GM12878 (cell line): ENCODE results near the gene ARL14EPL. TPM values are rescaled to one million over a fixed set of nuclear protein-coding genes. Genes with fewer than 3 reads are reported as not detected.
A peak's percentile ranks its signal among the peaks of the same experiment; 100 is the strongest.

Source experiments
- ATAC-seq: fragments of 200-7000 bp; cut with Tn5 transposase; 3 replicates; pipeline ENCODE4 v1.9.1; 2020; ENCODE audit warnings: mild to moderate bottlenecking, moderate library complexity
- BruUV-seq: library from RNA; stranded (reverse); fragments of 400-500 nt; replicated peaks from 2 replicates; lab custom pipeline; 2021; lab: Mats Ljungman, UMichigan
- CTCF ChIA-PET: fragments of 300-600 bp; sonication (Branson Sonifier 250); formaldehyde crosslinking; extraction: SDS; loops from one replicate; lab custom pipeline; 2021; ENCODE audit warnings: inconsistent platforms; lab: Yijun Ruan, JAX
- POLR2A ChIA-PET: fragments of 350-600 bp; formaldehyde crosslinking; extraction: SDS; loops from one replicate; lab custom pipeline; 2021; ENCODE audit warnings: inconsistent platforms; lab: Charles Lee
- RAD21 ChIA-PET: fragments of 300-600 bp; sonication (Branson Sonifier 250); formaldehyde crosslinking; loops from one replicate; lab custom pipeline; 2023; ENCODE audit warnings: antibody characterized with exemption; ENCODE audit not compliant: unreplicated experiment; lab: Charles Lee
- SMC1A ChIA-PET: fragments of 300-600 bp; sonication (Branson Sonifier 250); formaldehyde crosslinking; loops from one replicate; lab custom pipeline; 2023; ENCODE audit not compliant: unreplicated experiment, uncharacterized antibody; lab: Charles Lee
- DNase-seq: peaks from one replicate; pipeline ENCODE4 v3.0.0-alpha.2; 2011; ENCODE audit warnings: low read depth, low spot score
- FAIRE-seq: peaks from 3 replicates; lab custom pipeline; 2011; peaks lifted over from hg19 to GRCh38; lab: Jason Lieb, UNC
- H2AFZ ChIP-seq: 2 replicates; pipeline ENCODE4 v1.6.0; 2011; ENCODE audit warnings: low read depth, low read length, control low read depth; ENCODE audit not compliant: control insufficient read depth
- H3K27ac ChIP-seq: 2 replicates; pipeline ENCODE4 v1.5.1; 2011; ENCODE audit warnings: control low read depth; ENCODE audit not compliant: control insufficient read depth, insufficient read depth
- H3K27me3 ChIP-seq, 2 experiments: replicated peaks in 1 of 2; 2 replicates each; pipeline versions ENCODE4 v1.6.0 to v1.6.1; 2011; ENCODE audit warnings: low read length in 1 of 2; ENCODE audit not compliant: control insufficient read depth in 2 of 2, insufficient read depth in 2 of 2
- H3K36me3 ChIP-seq, 2 experiments: 2 replicates each; pipeline ENCODE4 v1.5.1; 2011; ENCODE audit warnings: low read length in 1 of 2; ENCODE audit not compliant: control insufficient read depth in 2 of 2, insufficient read depth in 2 of 2
- H3K4me1 ChIP-seq: 2 replicates; pipeline ENCODE4 v1.6.1; 2011; ENCODE audit warnings: mild to moderate bottlenecking, low read length, moderate library complexity, mixed read lengths; ENCODE audit not compliant: control insufficient read depth, insufficient read depth
- H3K4me2 ChIP-seq: 2 replicates; pipeline ENCODE4 v1.6.0; 2011; ENCODE audit warnings: control low read depth; ENCODE audit not compliant: control insufficient read depth, insufficient read depth
- H3K4me3 ChIP-seq: fragments of 200-600 bp; sonication (generic); 2 replicates; pipeline ENCODE4 v1.5.1; 2016
- H3K79me2 ChIP-seq: 2 replicates; pipeline ENCODE4 v1.6.0; 2011; ENCODE audit warnings: low read length; ENCODE audit not compliant: control insufficient read depth, insufficient read depth
- H3K9ac ChIP-seq: 2 replicates; pipeline ENCODE4 v1.8.0; 2011; ENCODE audit warnings: low read length, control low read depth, mixed read lengths; ENCODE audit not compliant: control insufficient read depth, insufficient read depth
- H3K9me3 ChIP-seq: replicated peaks from 3 replicates; pipeline ENCODE4 v1.5.1; 2011; ENCODE audit warnings: mild to moderate bottlenecking, low read length; ENCODE audit not compliant: control insufficient read depth, insufficient read depth
- H4K20me1 ChIP-seq: 2 replicates; pipeline ENCODE4 v1.6.0; 2011; ENCODE audit not compliant: control insufficient read depth, insufficient read depth
- ATF7 ChIP-seq: fragments of 450-650 bp; IDR thresholded peaks from 2 replicates; pipeline ENCODE4 v1.6.1; 2016; ENCODE audit warnings: low read depth, mild to moderate bottlenecking
- BHLHE40 ChIP-seq, 2 experiments: fragments of 450-650 bp in 1 of 2; IDR thresholded peaks; 2 replicates each; pipeline ENCODE4 v1.6.1; 2011 to 2017; ENCODE audit warnings: low read depth in 2 of 2, borderline replicate concordance in 1 of 2, improper control_type of control experiment in 1 of 2, low read length in 1 of 2, mild to moderate bottlenecking in 1 of 2
- CBX3 ChIP-seq: fragments of 200-600 bp; sonication (generic); IDR thresholded peaks from 2 replicates; pipeline ENCODE4 v1.6.1; 2016; ENCODE audit warnings: low read depth, borderline replicate concordance
- CHD2 ChIP-seq: IDR thresholded peaks from 2 replicates; pipeline ENCODE4 v1.6.1; 2011; ENCODE audit warnings: low read depth, low read length, improper control_type of control experiment, borderline replicate concordance
- DPF2 ChIP-seq: fragments of 450-650 bp; IDR thresholded peaks from 2 replicates; pipeline ENCODE4 v1.6.1; 2017; ENCODE audit warnings: mild to moderate bottlenecking
- FOS ChIP-seq: IDR thresholded peaks from 3 replicates; pipeline ENCODE4 v1.6.1; 2011; ENCODE audit warnings: borderline replicate concordance; ENCODE audit not compliant: insufficient read length; ENCODE audit errors: extremely low read depth
- IKZF1 ChIP-seq: fragments of 450-650 bp; conservative IDR thresholded peaks from 2 replicates; pipeline ENCODE4 v1.6.1; 2017; ENCODE audit warnings: antibody characterized with exemption, mild to moderate bottlenecking
- IKZF2 ChIP-seq, 2 experiments: fragments of 450-650 bp; IDR thresholded peaks; 2 replicates each; pipeline ENCODE4 v1.6.1; 2017; ENCODE audit warnings: mild to moderate bottlenecking in 2 of 2, moderate library complexity in 2 of 2
- JUNB ChIP-seq: IDR thresholded peaks from 2 replicates; pipeline ENCODE4 v1.6.1; 2016; ENCODE audit warnings: antibody characterized with exemption, mild to moderate bottlenecking
- LARP7 ChIP-seq: fragments of 450-650 bp; IDR thresholded peaks from 2 replicates; pipeline ENCODE4 v1.6.1; 2017; ENCODE audit warnings: mild to moderate bottlenecking
- MEF2B ChIP-seq: fragments of 450-650 bp; IDR thresholded peaks from 2 replicates; pipeline ENCODE4 v1.6.1; 2018; ENCODE audit warnings: mild to moderate bottlenecking, moderate library complexity; ENCODE audit not compliant: partially characterized antibody, poor library complexity, severe bottlenecking
- MTA2 ChIP-seq: fragments of 450-650 bp; IDR thresholded peaks from 2 replicates; pipeline ENCODE4 v1.6.1; 2016; ENCODE audit warnings: low read depth, mild to moderate bottlenecking, moderate library complexity
- MYC ChIP-seq: IDR thresholded peaks from 2 replicates; pipeline ENCODE4 v1.6.1; 2011; ENCODE audit warnings: mild to moderate bottlenecking, low read length, moderate library complexity, inconsistent platforms; ENCODE audit not compliant: insufficient read depth, insufficient replicate concordance, insufficient read length, severe bottlenecking
- POU2F2 ChIP-seq: IDR thresholded peaks from 3 replicates; pipeline ENCODE4 v1.6.1; 2011; ENCODE audit warnings: low read depth, mild to moderate bottlenecking, low read length, borderline replicate concordance
- RUNX3 ChIP-seq: IDR thresholded peaks from 2 replicates; pipeline ENCODE4 v1.6.1; 2012; ENCODE audit warnings: low read length, inconsistent platforms
- SPI1 ChIP-seq: IDR thresholded peaks from 2 replicates; pipeline ENCODE4 v1.6.1; 2011; ENCODE audit warnings: low read depth, mild to moderate bottlenecking, low read length, moderate library complexity, borderline replicate concordance; ENCODE audit not compliant: insufficient read depth
- STAT3 ChIP-seq: IDR thresholded peaks from 2 replicates; pipeline ENCODE4 v1.6.1; 2011; ENCODE audit warnings: low read depth, low read length, improper control_type of control experiment
- SUZ12 ChIP-seq: fragments of 200-600 bp; sonication (generic); IDR thresholded peaks from one replicate; pipeline ENCODE4 v1.6.1; 2018; ENCODE audit warnings: antibody characterized with exemption, mild to moderate bottlenecking; ENCODE audit not compliant: unreplicated experiment
- ZNF217 ChIP-seq: fragments of 450-650 bp; IDR thresholded peaks from 2 replicates; pipeline ENCODE4 v1.6.1; 2017; ENCODE audit warnings: antibody characterized with exemption, mild to moderate bottlenecking
- ZNF622 ChIP-seq: fragments of 450-650 bp; IDR thresholded peaks from 2 replicates; pipeline ENCODE4 v1.6.1; 2017; ENCODE audit warnings: mild to moderate bottlenecking, inconsistent platforms
- WGBS: methylation state at CpG from one replicate; pipeline ENCODE4 v1.1.6; 2016; ENCODE audit warnings: low lambda C conversion rate; ENCODE audit not compliant: insufficient replicate concordance, insufficient coverage; ENCODE audit errors: missing lambda C conversion rate; 5-methylcytosine and 5-hydroxymethylcytosine counted together
- in situ Hi-C: fragments of 300-500 bp; cut with MboI; formaldehyde crosslinking; loops from 9 replicates; pipeline ENCODE4 v1.14.3; 2018; ENCODE audit warnings: mixed read lengths
- intact Hi-C: fragments of 100-400 bp; cut with micrococcal nuclease; formaldehyde crosslinking; loops from one replicate; pipeline ENCODE4 v1.14.2; 2022; ENCODE audit not compliant: unreplicated experiment
- polyA plus RNA-seq, 11 experiments: library from polyadenylated mRNA; depleted of rRNA in 4 of 11; unstranded in 6 of 11; stranded (reverse) in 5 of 11; fragments of >200 nt; fragmentation: Nextera tagmentation in 4 of 11; fragmentation: Illumina TruSeq in 1 of 11; extraction: Ambion mirVana in 4 of 11; extraction: Trizol in 1 of 11; gene quantifications; 1 replicate in 1 of 11; 2 replicates in 10 of 11; pipeline versions ENCODE4 v1.2.1 to v1.2.3, GENCODE V29; 2011 to 2016; ENCODE audit warnings: inconsistent platforms in 2 of 11, missing spikeins in 2 of 11, low read depth in 1 of 11
- total RNA-seq, 4 experiments: library from RNA; depleted of rRNA in 3 of 4; stranded (reverse); fragments of >200 nt in 3 of 4; fragmentation: Illumina TruSeq in 1 of 4; extraction: Trizol in 1 of 4; gene quantifications; 2 replicates each; pipeline versions ENCODE4 v1.2.1 to v1.2.3, GENCODE V29; 2013 to 2021
- TF ChIP-seq, protein P1 (sequence below): fragments of 450-650 bp; IDR thresholded peaks from 2 replicates; pipeline ENCODE4 v1.6.1; 2016; ENCODE audit warnings: mild to moderate bottlenecking, moderate library complexity, borderline replicate concordance
- TF ChIP-seq, protein P2 (sequence below): IDR thresholded peaks from 2 replicates; pipeline ENCODE4 v1.6.1; 2011; ENCODE audit warnings: low read depth, mild to moderate bottlenecking, low read length, moderate library complexity, borderline replicate concordance; ENCODE audit errors: extremely low read depth

The ARL14EPL gene
- total and polyA plus RNA-seq, 10 of the 15 experiments (the other 5 are each of a cell fraction or from before 2014, with no cell fraction given): 0.08 TPM; not detected in 9

DNA sequence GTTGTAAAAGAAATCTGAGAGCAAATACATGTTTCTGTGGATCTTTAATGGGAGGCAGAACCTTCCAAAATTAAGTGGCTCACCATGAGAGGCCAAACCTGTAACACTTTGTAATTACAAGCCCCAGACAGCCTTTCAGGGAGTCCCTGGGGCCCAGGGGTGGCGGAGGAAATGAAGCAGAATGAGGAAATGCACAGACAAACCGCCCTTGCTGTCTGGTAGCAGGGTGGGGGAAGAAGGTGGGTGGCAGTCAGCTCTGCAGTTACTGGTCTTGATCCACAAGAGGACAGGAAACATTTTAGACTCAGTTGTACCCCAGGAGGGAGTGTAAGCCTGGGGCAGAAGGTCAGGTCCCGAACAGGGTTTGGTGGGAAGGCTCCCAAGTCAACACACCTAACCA is 6.5 kb downstream of the ARL14EPL start:
- no peak overlapping the region for H3K4me3 ChIP-seq
- FAIRE-seq (no peak), DNase-seq (no peak), ATAC-seq (peak; percentile 87)
- CTCF ChIA-PET: interaction anchor here (0.9 to 1.5 kb wide), 3 partner anchors 30 to 401 kb away, joined by 3 read pairs; no protein-coding TSS in a partner anchor
- no peak overlapping the region for H3K9ac ChIP-seq
- no peaks in the 10 kb centered on the region for H3K79me2 ChIP-seq
- intact Hi-C loops: no loop called here
- RAD21 ChIA-PET: no interaction called here
- no peaks in the 10 kb centered on the region for H4K20me1 ChIP-seq
- in situ Hi-C loops: no loop called here
- SMC1A ChIA-PET: interaction anchor here (0.6 to 1.3 kb wide), 5 partner anchors 36 to 403 kb away, joined by 3 read pairs; no protein-coding TSS in a partner anchor
- H3K4me2 ChIP-seq: 0 out of 2 replicates have a peak overlapping the region, but pooled peaks have one; percentile 11
- H3K36me3 ChIP-seq: no peaks in the 10 kb centered on the region
- no peaks in the 10 kb centered on the region for H3K9me3 ChIP-seq
- no peaks in the 10 kb centered on the region; a peak in 1 of 4 replicates for H3K27me3 ChIP-seq
- peak overlapping the region; percentile 6 for H2AFZ ChIP-seq
- H3K4me1 ChIP-seq: no peaks in the 10 kb centered on the region
- no TSS peak for BruUV-seq
- POLR2A ChIA-PET: no interaction called here
- 2% methylated on average over 3 of the region's 3 CpGs for WGBS
- no peak overlapping the region for H3K27ac ChIP-seq
- TF ChIP-seq, protein P1, sequence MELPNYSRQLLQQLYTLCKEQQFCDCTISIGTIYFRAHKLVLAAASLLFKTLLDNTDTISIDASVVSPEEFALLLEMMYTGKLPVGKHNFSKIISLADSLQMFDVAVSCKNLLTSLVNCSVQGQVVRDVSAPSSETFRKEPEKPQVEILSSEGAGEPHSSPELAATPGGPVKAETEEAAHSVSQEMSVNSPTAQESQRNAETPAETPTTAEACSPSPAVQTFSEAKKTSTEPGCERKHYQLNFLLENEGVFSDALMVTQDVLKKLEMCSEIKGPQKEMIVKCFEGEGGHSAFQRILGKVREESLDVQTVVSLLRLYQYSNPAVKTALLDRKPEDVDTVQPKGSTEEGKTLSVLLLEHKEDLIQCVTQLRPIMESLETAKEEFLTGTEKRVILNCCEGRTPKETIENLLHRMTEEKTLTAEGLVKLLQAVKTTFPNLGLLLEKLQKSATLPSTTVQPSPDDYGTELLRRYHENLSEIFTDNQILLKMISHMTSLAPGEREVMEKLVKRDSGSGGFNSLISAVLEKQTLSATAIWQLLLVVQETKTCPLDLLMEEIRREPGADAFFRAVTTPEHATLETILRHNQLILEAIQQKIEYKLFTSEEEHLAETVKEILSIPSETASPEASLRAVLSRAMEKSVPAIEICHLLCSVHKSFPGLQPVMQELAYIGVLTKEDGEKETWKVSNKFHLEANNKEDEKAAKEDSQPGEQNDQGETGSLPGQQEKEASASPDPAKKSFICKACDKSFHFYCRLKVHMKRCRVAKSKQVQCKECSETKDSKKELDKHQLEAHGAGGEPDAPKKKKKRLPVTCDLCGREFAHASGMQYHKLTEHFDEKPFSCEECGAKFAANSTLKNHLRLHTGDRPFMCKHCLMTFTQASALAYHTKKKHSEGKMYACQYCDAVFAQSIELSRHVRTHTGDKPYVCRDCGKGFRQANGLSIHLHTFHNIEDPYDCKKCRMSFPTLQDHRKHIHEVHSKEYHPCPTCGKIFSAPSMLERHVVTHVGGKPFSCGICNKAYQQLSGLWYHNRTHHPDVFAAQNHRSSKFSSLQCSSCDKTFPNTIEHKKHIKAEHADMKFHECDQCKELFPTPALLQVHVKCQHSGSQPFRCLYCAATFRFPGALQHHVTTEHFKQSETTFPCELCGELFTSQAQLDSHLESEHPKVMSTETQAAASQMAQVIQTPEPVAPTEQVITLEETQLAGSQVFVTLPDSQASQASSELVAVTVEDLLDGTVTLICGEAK: no peak
- TF ChIP-seq, protein P2, sequence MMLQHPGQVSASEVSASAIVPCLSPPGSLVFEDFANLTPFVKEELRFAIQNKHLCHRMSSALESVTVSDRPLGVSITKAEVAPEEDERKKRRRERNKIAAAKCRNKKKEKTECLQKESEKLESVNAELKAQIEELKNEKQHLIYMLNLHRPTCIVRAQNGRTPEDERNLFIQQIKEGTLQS: no peak
- TF ChIP-seq ZNF217 (no peak), CHD2 (no peak), STAT3 (no peak), MTA2 (peak; percentile 50), JUNB (no peak), BHLHE40 (IDR thresholded peaks at IDR 0.05; ENCODE audit: borderline replicate concordance in 1 of 2, low read depth in 2 of 2, low read length in 1 of 2) (no peak), CBX3 (no peak), DPF2 (peak; percentile 27; the same call in 1 of the 2 replicates), MEF2B (peak; percentile 83), SPI1 (peak; percentile 71; the same call in 1 of the 2 replicates), RUNX3 (peak; percentile 34; the same call in 1 of the 2 replicates), IKZF2 (IDR thresholded peaks at IDR 0.05) (0 out of 4 replicates have a peak, but pooled peaks of 1 of the 2 experiments have one; percentile 21), ZNF622 (no peak), POU2F2 (no peak), IKZF1 (0 out of 2 replicates have a peak, but pooled peaks have one; percentile 18), FOS (no peak), SUZ12 (no peak), MYC (no peak), LARP7 (0 out of 2 replicates have a peak, but pooled peaks have one; percentile 27), ATF7 (no peak)
